ENCODE measurements around the gene ZDHHC14.

DNA sequence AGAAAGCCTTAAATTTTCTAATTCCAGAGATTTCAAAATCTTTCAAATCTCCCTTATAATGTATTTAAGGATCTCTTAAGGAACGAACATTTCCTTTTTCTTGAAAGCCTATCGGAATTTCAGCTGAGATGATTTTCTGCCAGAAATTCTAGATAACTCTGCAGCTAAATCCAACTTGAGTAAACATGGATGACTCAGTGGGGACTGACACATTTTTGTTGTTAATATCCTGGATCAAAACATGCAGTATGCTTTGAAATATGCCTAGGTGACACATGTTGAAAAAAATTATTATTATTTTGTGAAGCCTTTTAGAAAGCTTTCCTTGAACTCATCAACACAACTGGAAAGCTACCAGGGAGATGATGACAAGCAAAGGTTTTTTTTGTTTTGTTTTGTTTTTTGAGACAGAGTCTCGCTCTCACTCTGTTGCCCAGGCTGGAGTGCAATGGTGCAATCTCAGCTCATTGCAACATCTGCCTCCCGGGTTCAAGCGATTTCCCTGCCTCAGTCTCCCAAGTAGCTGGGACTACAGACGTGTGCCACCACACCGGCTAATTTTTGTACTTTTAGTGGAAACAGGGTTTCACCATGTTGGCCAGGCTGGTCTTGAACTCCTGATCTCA is 302.0 kb downstream of the ZDHHC14 start:
- TF ChIP-seq CTCF (IDR thresholded peaks at IDR 0.05) (no peak), POLR2A (IDR thresholded peaks at IDR 0.05) (no peak)

All from Peyer's patch (tissue), 4 donors.